ENCODE results near the gene ZNF12. TPM values are rescaled to one million over a fixed set of nuclear protein-coding genes. Genes with fewer than 3 reads are reported as not detected.

ZNF12 gene
- total and polyA plus RNA-seq, 9 donors, result 14.1 to 33.7 (median 27.0) TPM

DNA sequence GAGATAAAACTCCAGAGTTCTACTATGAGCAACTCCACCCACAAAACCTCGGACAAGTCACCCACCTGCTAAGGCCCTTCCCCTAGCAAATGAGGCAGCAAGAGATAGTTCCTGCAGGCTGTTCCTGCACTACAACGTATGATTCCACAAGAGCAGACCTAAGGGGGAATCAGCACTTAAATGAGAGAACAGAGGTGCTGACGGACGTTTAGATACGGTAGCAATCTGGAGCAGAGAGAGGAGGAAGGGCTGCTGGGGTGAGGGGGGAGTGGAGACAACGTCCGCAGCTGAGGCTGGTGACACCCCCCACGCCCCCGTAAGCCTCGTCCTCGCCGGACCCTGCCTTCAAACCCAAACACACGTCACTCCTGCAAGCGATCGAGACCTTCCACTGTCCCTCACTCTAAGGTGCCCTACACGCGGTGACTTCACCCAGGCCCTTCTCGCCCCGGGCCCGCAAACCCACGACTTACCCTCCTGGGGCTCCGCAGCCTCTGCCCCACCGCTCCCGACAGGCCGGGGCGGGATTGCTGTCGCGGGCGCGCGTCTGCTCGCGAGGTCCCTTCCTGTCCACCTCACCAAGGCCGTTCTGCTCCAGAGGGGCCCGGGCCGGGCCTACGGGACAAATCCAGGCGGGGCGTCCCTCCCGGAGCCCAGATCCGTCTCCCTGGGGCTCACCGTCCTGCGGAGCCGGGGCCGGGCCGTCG lies 635 bp downstream of the ZNF12 start:
- Histone ChIP-seq H3K4me1 (ENCODE audit: insufficient read depth) (peaks cover 9% of the 10 kb centered on the region), H3K9me3 (peaks cover 0 to 9% of the 10 kb centered on the region in 2 donors), H3K36me3 (no peaks in the 10 kb centered on the region), H3K4me3 (peak overlapping the region; percentile 77), H3K27me3 (no peaks in the 10 kb centered on the region), H3K27ac (peak overlapping the region; percentile 66 to 74)
- TF ChIP-seq POLR2A (IDR thresholded peaks at IDR 0.05) (no peak), CTCF (IDR thresholded peaks at IDR 0.05) (no peak), EP300 (IDR thresholded peaks at IDR 0.05) (no peak)
- 0 to 1% (median 0%) methylated on average over 31 to 47 of the region's 47 CpGs for WGBS, 3 donors
- peak; percentile 23 to 59 (median 41) for DNase-seq
- intact Hi-C loops (cut with DNase I), result no loop called here

GRCh38 chr7:6701860-6702259 lies 4.9 kb downstream of the ZNF12 start:
- no peak for DNase-seq
- intact Hi-C loops (cut with DNase I), result no loop called here
- no peak for TF ChIP-seq POLR2A (IDR thresholded peaks at IDR 0.05)
- no peak for TF ChIP-seq EP300 (IDR thresholded peaks at IDR 0.05)
- TF ChIP-seq CTCF (IDR thresholded peaks at IDR 0.05), result no peak
- no peak overlapping the region for H3K27ac ChIP-seq
- WGBS, 3 donors, result 100% methylated on average over 1 of the region's 1 CpG
- peaks cover 7% of the 10 kb centered on the region for H3K4me1 ChIP-seq (ENCODE audit: insufficient read depth)
- H3K36me3 ChIP-seq, result no peaks in the 10 kb centered on the region
- H3K4me3 ChIP-seq, result no peak overlapping the region
- H3K27me3 ChIP-seq, result no peaks in the 10 kb centered on the region
- H3K9me3 ChIP-seq, result peaks cover 0 to 38% of the 10 kb centered on the region in 2 donors

- peaks cover 4% of the 10 kb centered on the region for H3K36me3 ChIP-seq
Observed at GRCh38 chr7:6700793-6701192, 6.0 kb downstream of the ZNF12 start.

GRCh38 chr7:6691609-6692106 lies 15.1 kb downstream of the ZNF12 start:
- Histone ChIP-seq H3K27me3 (no peaks in the 10 kb centered on the region), H3K4me3 (no peak overlapping the region), H3K9me3 (peaks cover 9 to 80% of the 10 kb centered on the region in 2 donors), H3K4me1 (ENCODE audit: insufficient read depth) (no peaks in the 10 kb centered on the region), H3K27ac (no peak overlapping the region), H3K36me3 (peaks cover 10% of the 10 kb centered on the region)
- no peak for DNase-seq
- intact Hi-C loops (cut with DNase I), result no loop called here
- TF ChIP-seq CTCF (IDR thresholded peaks at IDR 0.05) (no peak), EP300 (IDR thresholded peaks at IDR 0.05) (no peak), POLR2A (IDR thresholded peaks at IDR 0.05) (no peak)
- WGBS, 3 donors, result 98% methylated on average over 5 of the region's 5 CpGs

More at GRCh38 chr7:6700793-6701192, 6.0 kb downstream of the ZNF12 start:
- H3K4me3 ChIP-seq, result no peak overlapping the region
- DNase-seq, result no peak
- 93 to 100% (median 99%) methylated on average over 5 of the region's 5 CpGs for WGBS, 3 donors
- H3K27ac ChIP-seq, result no peak overlapping the region
- peaks cover 0 to 49% of the 10 kb centered on the region in 2 donors for H3K9me3 ChIP-seq
- intact Hi-C loops (cut with DNase I), result no loop called here
- no peak for TF ChIP-seq EP300 (IDR thresholded peaks at IDR 0.05)
- TF ChIP-seq CTCF (IDR thresholded peaks at IDR 0.05), result no peak
- TF ChIP-seq POLR2A (IDR thresholded peaks at IDR 0.05), result no peak
- no peaks in the 10 kb centered on the region for H3K27me3 ChIP-seq
- H3K4me1 ChIP-seq (ENCODE audit: insufficient read depth), result peaks cover 7% of the 10 kb centered on the region
